Ureter (tissue), 1 donor: ENCODE data around the gene CEP120. TPM values are rescaled to one million over a fixed set of nuclear protein-coding genes. Genes with fewer than 3 reads are reported as not detected.
"Not testable (repeated sequence)": the region's sequence is repeated elsewhere in the genome, so short reads cannot be mapped to it uniquely, and the experiment has no call there.

ENCODE experiments used
- DNase-seq: peaks from one replicate; pipeline ENCODE4 v3.0.0-alpha.2; 2020; ENCODE audit warnings: low spot score
- total RNA-seq: library from RNA; stranded (reverse); gene quantifications from one replicate; pipeline ENCODE4 v1.2.4, GENCODE V29; 2023
- donor health status: DM: yes; HTN: yes; CAD: no.

Gene CEP120
- total RNA-seq, 1 donor from 2014 or later = 29.4 TPM

DNA sequence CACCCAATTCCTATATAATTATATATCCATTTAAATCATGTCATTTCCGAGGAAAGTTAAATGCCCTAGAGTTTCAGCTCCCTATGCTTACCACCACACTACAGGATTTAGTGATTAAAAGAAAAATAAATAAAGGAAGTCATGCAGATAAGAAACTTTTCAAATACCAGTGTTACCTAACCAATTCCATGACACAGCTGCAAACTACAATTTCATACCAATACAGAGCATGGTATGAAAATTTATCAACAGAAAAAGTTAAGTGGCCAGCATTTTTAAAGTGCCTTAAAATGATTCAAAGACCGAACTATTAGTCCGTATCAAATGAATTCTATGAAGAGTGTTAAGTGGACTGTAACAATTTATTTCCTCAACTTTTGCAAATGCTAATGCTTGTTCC is 35.9 kb downstream of the CEP120 start:
- no peak for DNase-seq

DNA sequence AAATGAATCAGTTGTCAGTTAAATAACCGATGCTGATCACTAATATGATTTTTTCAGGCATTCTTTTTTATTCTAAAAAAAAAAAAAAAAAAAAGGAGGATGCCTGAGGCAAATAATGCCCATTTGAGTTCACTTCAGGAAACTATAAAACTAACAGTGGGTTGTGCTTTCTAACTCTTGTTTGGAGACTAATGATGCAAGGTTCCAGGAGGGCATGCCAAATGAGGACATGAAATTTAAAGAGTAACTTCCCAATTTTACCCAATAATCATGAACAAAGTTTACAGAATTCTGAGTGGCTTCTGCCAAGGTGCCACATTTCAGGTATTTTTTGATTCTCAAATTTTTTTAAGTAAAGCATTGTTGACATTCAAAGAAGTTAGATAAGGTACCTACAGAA is 41.0 kb downstream of the CEP120 start:
- DNase-seq = no peak

GRCh38 chr5:123371575-123372179 is 51.5 kb downstream of the CEP120 start:
- no peak for DNase-seq

DNA sequence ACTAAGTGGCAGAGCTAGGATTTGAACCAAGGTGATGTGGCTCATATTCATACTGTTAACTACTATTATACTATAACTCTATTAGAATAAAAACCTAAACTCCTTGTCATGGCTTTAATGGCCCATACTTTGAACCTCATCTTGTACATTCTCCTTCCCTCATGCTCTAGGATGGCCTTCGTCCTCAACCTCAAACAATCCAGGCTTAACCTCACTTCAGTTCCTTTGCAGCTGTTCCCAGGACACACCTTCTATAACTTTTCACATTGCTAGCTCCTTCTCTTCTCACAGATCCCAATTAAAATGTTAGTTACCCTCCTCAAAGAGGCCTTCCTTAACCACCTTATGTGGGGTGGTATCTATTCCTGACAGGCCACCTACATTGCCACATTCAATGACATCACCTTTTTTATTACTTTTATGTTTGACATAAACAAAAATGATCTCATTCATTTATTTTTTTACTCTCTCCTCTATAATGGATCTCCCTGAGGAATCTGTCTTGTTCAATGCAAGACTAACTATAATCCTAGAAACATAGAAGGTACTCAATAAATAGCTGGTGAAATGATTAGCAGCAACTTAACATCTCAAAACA is 53.7 kb downstream of the CEP120 start:
- DNase-seq = no peak

- DNase-seq = no peak
Observed at GRCh38 chr5:123367739-123368138, 55.5 kb downstream of the CEP120 start.

DNA sequence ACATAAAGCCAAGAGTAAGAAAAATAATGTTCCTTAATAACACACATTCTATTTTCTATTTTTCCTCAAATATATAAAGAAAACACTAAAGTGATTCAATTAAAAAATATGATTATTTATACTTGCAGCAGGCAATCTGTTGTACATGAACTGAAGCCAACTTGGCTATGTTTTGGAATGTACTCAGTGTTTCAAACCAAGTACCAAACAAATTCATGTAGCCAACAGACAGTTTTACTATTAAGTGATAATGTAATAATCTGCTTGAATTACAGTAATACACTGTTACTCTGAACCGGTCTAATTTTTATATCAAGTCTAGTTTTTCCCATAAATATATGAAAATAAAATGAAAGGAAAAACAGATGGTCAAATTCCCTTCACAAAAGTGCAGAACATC is 58.0 kb downstream of the CEP120 start:
- DNase-seq = no peak

GRCh38 chr5:123364441-123365155 is 58.6 kb downstream of the CEP120 start:
- no peak for DNase-seq

DNA sequence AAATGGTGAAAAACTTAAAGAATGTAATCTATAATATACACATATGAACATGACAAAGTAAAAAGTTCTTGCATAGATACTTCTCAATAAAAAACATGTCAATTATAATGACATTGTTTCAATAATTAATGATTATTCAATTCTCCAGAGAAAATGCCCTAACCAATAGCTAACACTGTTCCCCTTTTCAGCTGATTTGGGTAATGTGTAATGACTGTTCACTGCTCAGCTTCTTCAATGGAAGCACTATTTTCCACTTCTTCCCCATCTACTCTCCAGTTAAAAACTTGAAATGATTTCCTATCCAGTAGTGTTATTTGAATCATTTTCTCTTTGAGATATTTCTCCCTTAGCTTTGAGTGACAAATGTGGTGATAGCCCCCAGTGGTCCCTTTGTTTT is 62.3 kb downstream of the CEP120 start:
- no peak for DNase-seq

DNA sequence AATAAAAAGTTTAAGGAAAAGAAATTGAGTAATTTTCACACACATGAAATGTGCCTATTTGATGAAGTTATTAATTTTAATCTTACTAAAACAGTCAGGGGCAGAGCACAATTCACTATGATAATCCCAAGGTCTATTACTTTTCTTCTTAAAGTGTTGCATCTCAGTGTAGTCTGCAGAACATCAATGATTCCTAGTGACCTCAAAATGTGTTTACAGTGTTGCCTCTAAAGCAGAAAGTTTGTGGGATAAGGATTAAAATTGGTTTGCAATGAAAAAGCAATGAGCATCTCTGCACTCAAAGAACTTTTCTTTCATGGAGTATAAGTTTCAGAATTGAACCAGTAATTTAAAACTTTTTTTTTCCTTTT is 63.0 kb downstream of the CEP120 start:
- no peak for DNase-seq

GRCh38 chr5:123359454-123360200 is 63.6 kb downstream of the CEP120 start:
- peak; percentile 54 for DNase-seq

DNA sequence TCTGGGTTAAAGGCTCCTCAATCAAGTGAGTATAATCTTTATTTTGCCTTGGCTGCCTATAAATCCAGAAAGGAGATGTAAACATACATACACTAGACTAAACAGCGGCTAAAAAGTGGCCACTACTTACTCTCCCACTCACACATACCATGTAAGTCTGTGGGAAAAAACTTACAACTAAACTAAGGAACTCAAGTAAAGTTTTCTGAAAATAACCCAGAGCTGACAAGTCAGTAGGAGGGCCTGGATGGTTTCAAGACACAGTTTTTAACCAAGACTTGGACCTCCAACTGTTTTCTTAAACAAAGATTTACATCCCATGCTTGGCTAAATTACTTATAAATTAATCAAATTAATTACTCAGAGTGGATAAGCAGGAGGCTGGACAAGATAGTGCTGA is 64.5 kb downstream of the CEP120 start:
- no peak for DNase-seq

GRCh38 chr5:123358304-123358703 is 64.9 kb downstream of the CEP120 start:
- no peak for DNase-seq

DNA sequence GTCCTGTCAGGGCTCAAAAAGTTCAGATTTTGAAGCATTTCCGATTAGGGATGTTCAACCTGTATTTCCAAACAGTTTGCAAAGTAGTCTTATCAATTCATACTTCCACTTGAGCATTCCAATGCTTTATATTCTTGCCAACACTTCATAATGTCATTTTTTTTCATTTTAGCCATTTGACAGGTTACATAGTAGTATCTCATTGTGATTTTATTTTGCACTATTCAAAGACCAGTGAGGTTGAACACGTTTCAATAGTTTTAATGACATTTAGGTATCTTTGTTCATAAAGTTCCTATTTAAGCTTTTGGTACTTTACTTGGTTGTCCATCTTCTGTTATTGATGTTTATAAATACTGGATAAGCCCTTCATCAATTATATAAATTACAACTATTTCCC is 71.4 kb downstream of the CEP120 start:
- no peak for DNase-seq

DNA sequence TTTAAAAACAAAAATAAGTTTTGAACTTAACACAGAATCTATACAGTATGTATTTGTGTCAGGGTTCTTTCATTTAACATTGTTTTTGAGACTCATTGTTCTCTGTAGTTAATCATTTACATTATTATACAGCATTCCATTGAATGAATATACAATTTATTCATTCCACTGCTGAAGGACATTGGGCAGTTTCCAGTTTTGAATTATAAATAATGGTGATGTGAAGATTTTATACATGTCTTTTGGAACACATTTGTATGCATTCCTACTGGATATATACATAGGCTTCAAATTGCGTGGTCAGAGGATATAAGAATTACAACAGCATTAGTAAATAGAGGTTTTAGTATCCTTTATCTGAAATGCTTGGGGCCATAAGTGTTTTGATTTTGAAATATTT is 72.0 kb downstream of the CEP120 start:
- no peak for DNase-seq

DNA sequence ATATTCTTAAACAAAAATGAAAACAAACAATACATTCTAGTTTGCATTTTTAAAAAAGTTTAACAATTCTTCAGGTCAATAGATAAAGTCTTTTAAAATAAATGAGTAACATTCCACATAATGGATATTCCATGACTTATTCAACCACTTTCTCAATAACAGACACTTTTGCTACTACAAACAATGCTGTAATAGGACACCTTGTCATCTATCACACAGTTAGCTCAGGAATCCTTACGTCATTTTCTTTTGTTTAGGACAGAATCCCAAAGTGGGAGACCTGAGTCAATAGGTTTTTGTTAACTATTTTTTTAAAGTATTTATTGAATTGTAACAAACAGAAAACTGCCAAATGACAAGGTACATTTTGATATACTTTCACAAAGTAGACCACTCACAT is 72.5 kb downstream of the CEP120 start:
- DNase-seq = no peak

- DNase-seq = no peak
Observed at GRCh38 chr5:123344816-123345426, 78.3 kb downstream of the CEP120 start.

DNA sequence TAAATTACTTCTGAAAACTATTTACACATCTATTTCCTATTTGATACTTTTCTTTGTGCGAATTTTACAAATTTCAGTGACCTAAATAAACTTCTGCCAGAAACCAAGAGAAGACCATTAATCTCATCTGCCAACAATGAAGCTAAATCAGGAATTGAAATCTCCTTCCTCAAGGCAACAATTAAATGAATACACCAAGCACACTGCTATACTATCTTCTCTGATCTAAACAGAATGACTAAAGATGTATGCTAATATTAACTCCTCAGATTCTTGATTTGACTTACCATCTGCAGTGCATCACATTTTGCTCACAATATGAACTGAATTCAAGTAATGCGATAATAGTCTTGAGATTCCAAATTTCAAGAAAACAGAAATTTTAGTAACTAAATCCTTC is 82.3 kb downstream of the CEP120 start:
- no peak for DNase-seq

GRCh38 chr5:123308377-123308776 is 114.8 kb downstream of the CEP120 start:
- DNase-seq = not testable (repeated sequence)

- no peak for DNase-seq
Observed at GRCh38 chr5:123305751-123306150, 117.5 kb downstream of the CEP120 start.

DNA sequence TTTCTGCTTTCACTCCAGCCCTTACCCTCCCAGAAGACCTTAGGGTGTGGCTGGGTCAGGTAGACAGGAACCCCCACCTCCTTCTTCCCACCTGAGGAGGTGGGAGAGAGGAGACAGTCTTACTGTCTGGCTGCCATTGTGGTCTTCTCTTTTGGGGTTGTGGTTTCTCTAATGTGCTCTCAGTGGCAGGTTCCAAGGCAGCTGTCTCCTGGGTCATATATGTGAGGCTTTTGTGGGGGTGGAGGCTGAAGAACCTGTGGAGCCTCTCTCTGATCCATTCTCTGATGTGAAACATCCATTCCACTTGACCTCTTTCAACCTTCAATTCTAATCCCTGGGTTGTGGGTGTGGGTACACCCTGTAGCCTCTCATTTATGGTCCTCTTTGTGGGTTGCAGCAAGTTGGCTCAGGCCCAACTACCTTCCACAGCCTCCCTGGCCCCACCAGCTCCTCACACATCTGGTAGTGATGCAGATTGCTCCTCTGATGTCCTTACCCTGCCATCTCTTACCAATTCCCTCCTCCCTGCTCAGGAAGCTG is 118.4 kb downstream of the CEP120 start:
- DNase-seq = no peak

- no peak for DNase-seq
Observed at GRCh38 chr5:123303802-123304201, 119.4 kb downstream of the CEP120 start.

DNA sequence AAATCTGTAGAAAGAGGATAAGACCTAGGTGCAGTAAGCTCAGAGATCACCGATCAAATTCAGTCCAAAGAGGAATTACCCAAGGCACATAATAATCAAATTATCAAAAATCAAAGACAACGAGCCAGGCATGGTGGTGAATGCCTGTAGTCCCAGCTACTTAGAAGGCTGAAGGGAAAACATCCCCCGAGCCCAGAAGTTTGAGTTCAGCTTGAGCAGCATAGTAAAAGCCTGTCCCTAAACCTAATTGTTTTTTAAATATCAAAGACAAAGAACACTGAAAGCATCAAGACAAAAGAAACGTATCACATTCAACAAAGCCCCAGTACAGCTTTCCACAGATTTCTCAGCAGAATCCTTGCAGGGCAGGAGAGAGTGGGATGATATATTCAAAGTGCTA is 122.9 kb downstream of the CEP120 start:
- DNase-seq = no peak
